Fibroblast of mammary gland (primary cell): ENCODE data around the gene VEPH1.

Experiments used
- DNase-seq: peaks from one replicate; pipeline ENCODE4 v3.0.0-alpha.2; 2010; ENCODE audit warnings: low read depth
- H3K4me3 ChIP-seq: 2 replicates; pipeline ENCODE4 v1.5.1; 2011; ENCODE audit warnings: low read depth, mild to moderate bottlenecking, low read length, moderate library complexity; ENCODE audit not compliant: control insufficient read depth
- TF ChIP-seq, protein P1 (sequence below): conservative IDR thresholded peaks from 2 replicates; pipeline ENCODE4 v1.5.1; 2011; ENCODE audit warnings: low read depth, low read length, inconsistent platforms; ENCODE audit not compliant: control insufficient read depth, insufficient read depth

VEPH1 gene

DNA sequence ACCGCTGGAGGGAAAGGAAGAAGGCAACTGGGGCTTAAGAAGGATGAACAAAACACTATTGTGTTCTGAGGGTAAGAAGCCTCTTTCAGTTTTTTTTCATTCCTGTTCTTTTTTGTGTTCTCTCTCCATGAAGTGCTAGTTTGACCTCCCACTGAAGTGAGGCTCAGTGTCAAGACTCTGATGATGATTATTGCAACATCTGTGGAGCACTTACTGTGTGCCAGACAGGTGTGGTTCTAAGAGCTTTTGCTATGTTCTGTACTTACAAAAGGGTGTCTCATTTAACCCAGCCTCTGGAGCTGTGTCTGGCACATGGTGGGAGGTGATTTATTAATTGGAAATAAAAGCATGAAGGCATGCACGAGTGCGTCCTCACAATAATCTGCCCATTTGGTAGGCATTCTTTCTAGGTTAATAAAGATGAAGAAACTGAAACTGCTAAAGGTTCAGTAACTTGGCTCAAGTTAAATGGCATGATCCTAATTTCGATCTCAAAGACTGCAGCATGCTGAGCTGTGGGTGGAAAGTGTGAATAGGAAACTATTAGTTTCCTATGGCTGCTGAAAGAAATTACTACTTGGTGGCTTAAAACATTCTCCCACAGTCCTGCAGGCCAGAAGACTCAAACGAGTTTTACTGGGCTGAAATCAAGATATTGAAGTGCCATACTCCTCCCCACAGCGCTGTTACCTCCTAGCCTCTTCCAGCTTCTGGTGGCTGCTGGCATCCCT lies 38.5 kb upstream of the VEPH1 start:
- DNase-seq: no peak
- TF ChIP-seq, protein P1, sequence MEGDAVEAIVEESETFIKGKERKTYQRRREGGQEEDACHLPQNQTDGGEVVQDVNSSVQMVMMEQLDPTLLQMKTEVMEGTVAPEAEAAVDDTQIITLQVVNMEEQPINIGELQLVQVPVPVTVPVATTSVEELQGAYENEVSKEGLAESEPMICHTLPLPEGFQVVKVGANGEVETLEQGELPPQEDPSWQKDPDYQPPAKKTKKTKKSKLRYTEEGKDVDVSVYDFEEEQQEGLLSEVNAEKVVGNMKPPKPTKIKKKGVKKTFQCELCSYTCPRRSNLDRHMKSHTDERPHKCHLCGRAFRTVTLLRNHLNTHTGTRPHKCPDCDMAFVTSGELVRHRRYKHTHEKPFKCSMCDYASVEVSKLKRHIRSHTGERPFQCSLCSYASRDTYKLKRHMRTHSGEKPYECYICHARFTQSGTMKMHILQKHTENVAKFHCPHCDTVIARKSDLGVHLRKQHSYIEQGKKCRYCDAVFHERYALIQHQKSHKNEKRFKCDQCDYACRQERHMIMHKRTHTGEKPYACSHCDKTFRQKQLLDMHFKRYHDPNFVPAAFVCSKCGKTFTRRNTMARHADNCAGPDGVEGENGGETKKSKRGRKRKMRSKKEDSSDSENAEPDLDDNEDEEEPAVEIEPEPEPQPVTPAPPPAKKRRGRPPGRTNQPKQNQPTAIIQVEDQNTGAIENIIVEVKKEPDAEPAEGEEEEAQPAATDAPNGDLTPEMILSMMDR: no peak
- H3K4me3 ChIP-seq: no peak overlapping the region

DNA sequence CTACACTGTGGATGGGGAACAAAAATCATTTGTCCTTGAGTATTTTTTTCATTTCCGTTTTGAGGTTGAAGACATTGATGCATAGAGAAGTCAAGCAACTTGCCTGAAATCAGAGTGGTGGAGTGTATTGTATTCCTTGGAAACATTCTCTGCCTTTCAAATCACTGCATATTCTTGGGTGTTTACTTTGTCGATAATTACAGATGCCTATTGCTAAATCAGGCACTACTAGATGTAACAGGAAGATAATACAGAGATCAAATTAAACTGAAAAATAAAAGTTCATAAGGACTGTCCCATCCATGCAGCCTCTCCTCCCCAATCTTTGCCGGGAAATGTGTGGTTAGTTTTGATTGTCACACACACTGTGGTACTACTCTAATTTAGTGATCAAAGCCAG lies 37.4 kb upstream of the VEPH1 start:
- no peak overlapping the region for H3K4me3 ChIP-seq
- TF ChIP-seq, protein P1: no peak
- no peak for DNase-seq

DNA sequence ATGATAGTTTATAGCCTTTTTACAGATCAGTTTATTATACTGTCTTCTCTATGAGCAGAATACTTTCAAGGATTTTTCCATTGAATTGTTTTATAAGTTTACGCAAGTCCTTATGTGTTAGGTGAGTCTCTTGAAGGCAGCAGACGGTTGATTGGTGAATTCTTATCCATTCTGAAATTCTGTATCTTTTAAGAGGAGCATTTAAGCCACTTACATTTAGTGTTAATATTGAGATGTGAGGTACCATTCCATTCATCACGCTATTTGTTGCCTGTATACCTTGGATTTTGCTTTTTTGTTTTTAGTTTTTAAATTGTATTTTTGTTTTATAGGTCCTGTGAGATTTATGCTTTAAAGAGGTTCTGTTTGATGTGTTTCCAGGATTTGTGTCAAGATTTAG lies 32.5 kb upstream of the VEPH1 start:
- TF ChIP-seq, protein P1: no peak
- H3K4me3 ChIP-seq: no peak overlapping the region
- no peak for DNase-seq

DNA sequence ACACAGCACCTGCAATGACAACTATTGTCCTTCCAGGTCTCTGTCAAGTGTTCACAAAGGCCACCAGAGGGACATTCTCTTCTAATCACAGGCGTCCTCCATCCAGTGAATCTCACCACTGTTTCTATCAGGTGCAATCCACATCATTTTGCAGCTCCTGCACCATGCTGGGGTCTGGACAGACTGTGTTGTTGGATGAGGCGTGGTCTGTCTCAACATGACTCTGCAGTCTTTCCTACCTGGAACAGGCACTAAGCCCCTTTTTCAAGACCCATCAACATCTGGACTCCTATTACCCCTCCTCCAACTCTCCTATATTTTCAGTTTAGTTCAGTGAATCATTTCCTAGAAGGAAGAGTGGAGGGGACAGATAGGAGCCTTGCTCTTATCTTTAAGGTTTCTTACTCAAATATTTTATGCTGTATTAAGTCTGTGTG lies 31.5 kb upstream of the VEPH1 start:
- no peak overlapping the region for H3K4me3 ChIP-seq
- no peak for DNase-seq
- TF ChIP-seq, protein P1: no peak

DNA sequence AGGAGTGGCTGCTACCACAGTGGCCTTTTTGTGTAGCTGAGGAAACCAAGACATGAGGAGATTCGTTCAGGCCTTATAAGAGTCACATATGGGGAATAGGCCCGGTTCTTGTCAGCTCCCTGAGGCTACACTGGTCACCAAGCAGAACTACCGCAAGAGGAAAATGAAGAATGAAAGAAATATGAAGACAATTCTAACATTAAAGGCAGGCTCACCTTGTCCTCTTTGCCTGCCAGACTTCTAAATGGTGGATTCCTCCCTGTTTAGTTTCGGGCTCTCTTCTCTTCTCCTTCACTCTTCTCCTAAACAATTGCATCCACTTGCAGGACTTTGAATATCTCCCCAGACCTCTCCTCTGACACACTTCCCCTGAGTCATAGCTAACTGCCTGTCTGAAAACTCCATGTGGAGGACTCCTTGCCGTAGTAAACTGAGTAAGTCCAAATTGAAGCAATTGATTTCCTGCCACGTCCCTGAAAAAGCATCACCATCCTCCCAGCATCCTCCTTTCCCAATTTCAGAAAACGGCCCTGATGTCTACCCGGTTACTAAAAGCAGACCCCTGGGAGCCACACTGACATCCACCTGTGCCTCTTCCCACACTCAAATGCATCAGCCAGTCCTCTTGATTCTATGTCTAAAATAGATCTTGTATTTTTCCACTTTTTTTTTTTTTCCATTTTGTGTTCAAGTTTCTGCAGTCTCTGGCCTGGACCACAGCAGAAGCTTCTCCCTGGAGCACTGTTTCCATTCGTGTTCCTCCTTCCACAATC lies 30.3 kb upstream of the VEPH1 start:
- TF ChIP-seq, protein P1: no peak
- peak overlapping the region; percentile 42 for H3K4me3 ChIP-seq
- DNase-seq: peak; percentile 91

DNA sequence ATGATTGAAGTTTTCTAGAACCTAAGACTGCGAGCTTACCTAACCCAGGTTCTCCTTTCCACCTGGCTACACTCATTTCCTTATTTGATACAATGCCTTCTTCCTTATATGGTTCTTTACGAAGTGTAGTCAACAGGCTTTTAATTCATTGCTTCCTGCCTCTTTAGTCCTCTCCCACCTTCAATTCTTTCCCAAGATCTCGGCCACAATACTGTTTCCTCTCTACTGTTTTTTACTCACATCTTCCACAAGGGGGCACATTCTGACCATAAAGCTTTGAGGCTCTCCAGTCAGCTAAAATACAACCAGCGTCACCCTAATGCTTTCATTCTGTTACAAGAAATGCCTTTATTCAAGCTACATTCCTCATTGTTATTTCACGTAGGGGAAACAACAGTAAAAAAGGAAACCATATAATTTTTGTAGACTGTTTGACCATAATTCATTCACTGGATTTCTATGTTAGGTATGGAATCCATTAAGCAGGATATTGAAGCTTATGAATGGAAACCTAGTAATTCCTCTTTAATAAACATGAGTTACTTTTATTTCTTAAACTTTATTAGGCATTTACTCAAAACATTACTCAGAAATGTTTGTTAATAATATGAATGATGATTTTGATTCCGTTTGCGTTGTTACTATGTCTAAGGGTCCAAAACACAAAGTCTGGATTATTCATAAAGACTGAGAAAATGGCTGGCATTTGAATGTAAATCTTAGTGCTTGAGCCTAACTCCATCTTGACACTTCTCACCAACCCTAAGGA lies 29.5 kb upstream of the VEPH1 start:
- peak; percentile 92 for DNase-seq
- TF ChIP-seq, protein P1: peak; percentile 80
- H3K4me3 ChIP-seq: peak overlapping the region; percentile 42
